Brain microvascular endothelial cell (primary cell): ENCODE results near the gene MMAA.
"Not testable (repeated sequence)": the region's sequence is repeated elsewhere in the genome, so short reads cannot be mapped to it uniquely, and the experiment has no call there.

Experiments used
- DNase-seq: peaks from one replicate; pipeline ENCODE4 v3.0.0-alpha.2; 2020
- H3K27ac ChIP-seq: fragments of 250-450 bp; sonication (Bioruptor Pico); 2 replicates; pipeline ENCODE4 v1.5.1; 2020; ENCODE audit warnings: mild to moderate bottlenecking, moderate library complexity
- H3K27me3 ChIP-seq: fragments of 250-450 bp; sonication (Bioruptor Pico); replicated peaks from 2 replicates; pipeline ENCODE4 v1.5.1; 2020; ENCODE audit warnings: mild to moderate bottlenecking
- H3K36me3 ChIP-seq: fragments of 250-450 bp; sonication (Bioruptor Pico); replicated peaks from 2 replicates; pipeline ENCODE4 v1.5.1; 2020; ENCODE audit warnings: mild to moderate bottlenecking
- H3K4me3 ChIP-seq: 2 replicates; pipeline ENCODE4 v1.5.1; 2011; ENCODE audit warnings: low read depth, mild to moderate bottlenecking, control low read depth, low read length, moderate library complexity
- in situ Hi-C: cut with HindIII; loops from 2 replicates; pipeline ENCODE4 v1.10.0; 2017; ENCODE audit warnings: low sequenced_read_pairs, low pct_ligation_motif_present
- TF ChIP-seq, protein P1 (sequence below): IDR thresholded peaks from 2 replicates; pipeline ENCODE4 v1.5.1; 2011; ENCODE audit warnings: low read depth, mild to moderate bottlenecking, moderate library complexity, low read length, control low read depth, inconsistent platforms; ENCODE audit errors: missing control alignments

Gene MMAA

DNA sequence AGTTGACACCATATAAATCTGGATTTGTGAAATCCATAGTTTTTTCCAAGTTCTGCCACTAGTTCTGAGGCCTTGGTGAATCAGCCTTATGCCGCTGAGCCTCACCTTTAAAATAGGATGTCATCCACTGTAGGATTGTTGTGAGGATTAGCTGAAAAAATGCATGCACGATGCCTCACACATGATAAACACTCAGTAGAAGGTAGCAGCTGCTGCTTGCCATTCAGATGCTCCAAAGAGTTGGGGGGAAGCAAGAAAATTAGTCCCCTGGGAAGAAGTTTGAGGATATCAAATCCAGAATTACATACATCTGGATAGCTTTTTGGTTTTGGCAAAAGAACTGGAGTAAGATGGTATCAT, 7.4 kb downstream of the MMAA start:
- Histone ChIP-seq H3K27ac (no peak overlapping the region), H3K27me3 (no peaks in the 10 kb centered on the region), H3K36me3 (no peaks in the 10 kb centered on the region), H3K4me3 (no peak overlapping the region)
- in situ Hi-C loops, result no loop called here
- DNase-seq, result no peak
- TF ChIP-seq, protein P1, sequence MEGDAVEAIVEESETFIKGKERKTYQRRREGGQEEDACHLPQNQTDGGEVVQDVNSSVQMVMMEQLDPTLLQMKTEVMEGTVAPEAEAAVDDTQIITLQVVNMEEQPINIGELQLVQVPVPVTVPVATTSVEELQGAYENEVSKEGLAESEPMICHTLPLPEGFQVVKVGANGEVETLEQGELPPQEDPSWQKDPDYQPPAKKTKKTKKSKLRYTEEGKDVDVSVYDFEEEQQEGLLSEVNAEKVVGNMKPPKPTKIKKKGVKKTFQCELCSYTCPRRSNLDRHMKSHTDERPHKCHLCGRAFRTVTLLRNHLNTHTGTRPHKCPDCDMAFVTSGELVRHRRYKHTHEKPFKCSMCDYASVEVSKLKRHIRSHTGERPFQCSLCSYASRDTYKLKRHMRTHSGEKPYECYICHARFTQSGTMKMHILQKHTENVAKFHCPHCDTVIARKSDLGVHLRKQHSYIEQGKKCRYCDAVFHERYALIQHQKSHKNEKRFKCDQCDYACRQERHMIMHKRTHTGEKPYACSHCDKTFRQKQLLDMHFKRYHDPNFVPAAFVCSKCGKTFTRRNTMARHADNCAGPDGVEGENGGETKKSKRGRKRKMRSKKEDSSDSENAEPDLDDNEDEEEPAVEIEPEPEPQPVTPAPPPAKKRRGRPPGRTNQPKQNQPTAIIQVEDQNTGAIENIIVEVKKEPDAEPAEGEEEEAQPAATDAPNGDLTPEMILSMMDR, result no peak

DNA sequence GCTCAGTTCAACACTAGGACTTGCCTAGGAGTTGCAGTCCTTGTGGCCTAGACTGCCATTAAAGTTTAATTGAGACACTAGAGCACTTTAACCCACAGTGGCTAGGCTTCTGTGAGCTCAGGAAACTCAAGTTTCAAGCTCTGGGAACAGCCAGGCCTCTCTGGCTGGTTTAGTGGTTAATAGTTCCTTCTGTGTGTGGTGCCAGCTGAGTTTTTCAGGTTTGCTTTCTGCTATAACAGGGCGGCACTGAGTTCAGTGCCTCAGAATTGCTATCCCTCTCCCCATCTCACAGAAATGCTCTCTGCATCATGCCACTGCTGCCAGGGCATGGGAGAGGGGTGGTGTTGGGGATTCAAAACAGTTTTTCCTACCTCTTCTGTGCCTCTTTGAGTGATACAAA, 15.9 kb downstream of the MMAA start:
- Histone ChIP-seq H3K36me3 (peaks cover 2% of the 10 kb centered on the region), H3K4me3 (no peak overlapping the region), H3K27me3 (no peaks in the 10 kb centered on the region), H3K27ac (no peak overlapping the region)
- in situ Hi-C loops, result no loop called here
- DNase-seq, result no peak
- TF ChIP-seq, protein P1, result no peak

DNA sequence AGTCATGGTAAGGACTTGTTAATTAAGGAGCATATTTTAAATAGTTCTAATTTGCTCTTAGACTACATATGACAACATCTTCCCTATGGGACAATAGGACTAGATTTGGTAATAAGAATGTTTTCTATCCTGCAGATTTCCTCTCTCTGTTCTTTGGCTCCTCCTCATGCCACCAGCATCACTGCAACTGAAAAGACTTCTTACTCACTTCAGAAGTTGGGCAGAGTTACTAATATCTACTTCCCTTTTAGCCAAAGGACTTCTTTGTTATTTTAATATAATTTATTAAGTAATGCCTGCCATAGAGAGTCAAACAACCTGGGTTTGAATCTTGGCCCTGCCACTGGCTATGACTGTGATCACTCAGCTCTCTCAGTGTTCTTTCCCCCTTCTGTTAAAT, 16.4 kb downstream of the MMAA start:
- DNase-seq, result no peak
- Histone ChIP-seq H3K27ac (no peak overlapping the region), H3K36me3 (peaks cover 2% of the 10 kb centered on the region), H3K4me3 (no peak overlapping the region), H3K27me3 (no peaks in the 10 kb centered on the region)
- TF ChIP-seq, protein P1, result no peak
- in situ Hi-C loops, result no loop called here

DNA sequence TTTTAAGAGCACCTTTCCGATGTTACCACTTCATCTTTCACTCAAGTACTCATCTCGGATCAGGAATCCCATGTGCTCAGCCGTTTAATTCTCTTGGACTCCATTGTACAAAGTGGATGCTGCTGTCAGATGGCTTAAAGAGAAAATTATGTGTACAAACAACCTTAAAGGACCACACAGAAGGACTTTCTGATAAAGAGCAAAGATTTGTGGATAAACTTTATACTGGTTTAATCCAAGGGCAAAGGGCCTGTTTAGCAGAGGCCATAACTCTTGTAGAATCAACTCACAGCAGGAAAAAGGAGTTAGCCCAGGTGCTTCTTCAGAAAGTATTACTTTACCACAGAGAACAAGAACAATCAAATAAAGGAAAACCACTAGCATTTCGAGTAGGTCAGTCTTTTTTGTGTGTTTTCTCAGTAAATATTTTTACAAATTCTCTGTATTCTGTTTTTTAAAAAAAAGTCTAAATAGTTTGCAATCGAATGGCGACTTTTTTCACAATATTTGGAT, 20.1 kb downstream of the MMAA start:
- in situ Hi-C loops, result no loop called here
- Histone ChIP-seq H3K4me3 (no peak overlapping the region), H3K27me3 (no peaks in the 10 kb centered on the region), H3K27ac (no peak overlapping the region), H3K36me3 (peaks cover 2% of the 10 kb centered on the region)
- DNase-seq, result no peak
- TF ChIP-seq, protein P1, result no peak

DNA sequence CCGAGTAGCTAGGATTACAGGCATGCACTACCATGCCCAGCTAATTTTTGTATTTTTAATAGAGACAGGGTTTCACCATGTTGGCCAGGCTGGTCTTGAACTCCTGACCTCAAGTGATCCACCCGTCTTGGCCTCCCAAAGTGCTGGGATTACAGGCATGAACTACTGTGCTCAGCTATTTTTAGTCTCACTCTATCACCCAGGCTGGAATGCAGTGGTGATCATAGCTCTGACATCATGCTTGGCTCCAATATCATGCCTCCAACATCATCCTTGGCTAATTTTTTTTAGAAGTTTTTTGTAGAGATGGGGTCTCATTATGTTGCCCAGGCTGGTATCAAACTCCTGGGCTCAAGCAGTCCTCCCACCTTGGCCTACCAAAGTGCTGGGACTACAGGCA, 21.1 kb downstream of the MMAA start:
- peak; percentile 83 for DNase-seq
- H3K27ac ChIP-seq, result peak overlapping the region; percentile 30
- H3K27me3 ChIP-seq, in situ Hi-C loops, H3K36me3 ChIP-seq, H3K4me3 ChIP-seq: not testable (repeated sequence)

DNA sequence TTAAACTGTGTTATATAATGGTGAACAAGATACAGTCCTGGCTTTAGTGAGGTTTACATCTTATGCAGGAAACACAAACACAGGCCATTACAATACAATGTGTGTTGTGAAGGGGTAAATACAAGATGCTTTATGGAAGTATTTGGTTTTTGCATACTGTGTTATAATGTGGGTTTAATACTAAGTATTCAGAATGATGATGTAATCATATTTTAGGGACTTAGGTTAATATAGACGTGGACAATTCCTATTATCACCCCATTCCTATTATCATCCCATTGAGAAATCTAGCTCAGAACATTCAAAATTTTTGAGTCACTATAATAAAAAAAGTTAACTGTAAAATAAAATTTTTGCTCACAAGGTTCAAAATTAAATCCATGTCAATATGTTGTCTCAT, 24.1 kb downstream of the MMAA start:
- Histone ChIP-seq H3K27ac (no peak overlapping the region), H3K36me3 (peaks cover 2% of the 10 kb centered on the region), H3K4me3 (no peak overlapping the region), H3K27me3 (no peaks in the 10 kb centered on the region)
- in situ Hi-C loops, result no loop called here
- TF ChIP-seq, protein P1, result no peak
- DNase-seq, result no peak
